ENCODE measurements around the gene PMF1. TPM values are rescaled to one million over a fixed set of nuclear protein-coding genes. Genes with fewer than 3 reads are reported as not detected.

Gene PMF1
- total and polyA plus RNA-seq, 4 donors, result 24.7 to 63.5 (median 36.9) TPM

GRCh38 chr1:156163712-156164111, 49.1 kb upstream of the PMF1 start:
- no peaks in the 10 kb centered on the region for H3K9me3 ChIP-seq (ENCODE audit: control insufficient read depth in 4 of 4, low read length in 3 of 4)
- H3K4me1 ChIP-seq (ENCODE audit: control insufficient read depth in 4 of 4, insufficient read depth in 4 of 4, low read length in 3 of 4), result no peaks in the 10 kb centered on the region
- H3K4me3 ChIP-seq (ENCODE audit: low read depth in 1 of 3, low read length in 3 of 3), result no peak overlapping the region
- no peaks in the 10 kb centered on the region for H3K27me3 ChIP-seq (ENCODE audit: control insufficient read depth in 4 of 4, insufficient read depth in 4 of 4, low read length in 3 of 4)
- DNase-seq (ENCODE audit: low spot score), result no peak
- 98% methylated on average over 1 of the region's 1 CpG for WGBS
- TF ChIP-seq CTCF (IDR thresholded peaks at IDR 0.05; ENCODE audit: low read depth, low read length, missing input control) (no peak), HNF4G (IDR thresholded peaks at IDR 0.05) (no peak), JUND (IDR thresholded peaks at IDR 0.05) (no peak), FOXA2 (IDR thresholded peaks at IDR 0.05) (no peak), RAD21 (IDR thresholded peaks at IDR 0.05) (no peak), RXRA (IDR thresholded peaks at IDR 0.05) (no peak)
- H3K9ac ChIP-seq (ENCODE audit: low read depth in 1 of 2, low read length in 2 of 2), result no peak overlapping the region
- no peaks in the 10 kb centered on the region for H3K36me3 ChIP-seq (ENCODE audit: control insufficient read depth in 4 of 4, insufficient read depth in 3 of 4, low read depth in 1 of 4, low read length in 3 of 4)
- H3K27ac ChIP-seq (ENCODE audit: low read depth in 1 of 2, low read length in 2 of 2), result no peak overlapping the region

GRCh38 chr1:156164125-156164831, 48.5 kb upstream of the PMF1 start:
- H3K36me3 ChIP-seq (ENCODE audit: control insufficient read depth in 4 of 4, insufficient read depth in 3 of 4, low read depth in 1 of 4, low read length in 3 of 4), result no peaks in the 10 kb centered on the region
- H3K27me3 ChIP-seq (ENCODE audit: control insufficient read depth in 4 of 4, insufficient read depth in 4 of 4, low read length in 3 of 4), result no peaks in the 10 kb centered on the region
- no peaks in the 10 kb centered on the region for H3K4me1 ChIP-seq (ENCODE audit: control insufficient read depth in 4 of 4, insufficient read depth in 4 of 4, low read length in 3 of 4)
- no peak overlapping the region for H3K4me3 ChIP-seq (ENCODE audit: low read depth in 1 of 3, low read length in 3 of 3)
- TF ChIP-seq ATF3 (IDR thresholded peaks at IDR 0.05), result no peak
- no peak for TF ChIP-seq ZBTB33 (IDR thresholded peaks at IDR 0.05)
- no peak for TF ChIP-seq FOXA1 (IDR thresholded peaks at IDR 0.05)
- TF ChIP-seq CTCF (IDR thresholded peaks at IDR 0.05; ENCODE audit: low read depth, low read length, missing input control), result no peak
- no peak for TF ChIP-seq REST (IDR thresholded peaks at IDR 0.05)
- no peak for TF ChIP-seq EGR1 (IDR thresholded peaks at IDR 0.05; ENCODE audit: low read depth in 2 of 2)
- TF ChIP-seq JUND (IDR thresholded peaks at IDR 0.05), result no peak
- TF ChIP-seq TAF1 (conservative IDR thresholded peaks at IDR 0.05), result no peak
- no peak overlapping the region for H3K27ac ChIP-seq (ENCODE audit: low read depth in 1 of 2, low read length in 2 of 2)
- no peak for DNase-seq (ENCODE audit: low spot score)
- H3K9me3 ChIP-seq (ENCODE audit: control insufficient read depth in 4 of 4, low read length in 3 of 4), result no peaks in the 10 kb centered on the region
- 84% methylated on average over 6 of the region's 6 CpGs for WGBS
- H3K9ac ChIP-seq (ENCODE audit: low read depth in 1 of 2, low read length in 2 of 2), result no peak overlapping the region

All from liver (tissue), 9 donors.